Endothelial cell of umbilical vein (primary cell): ENCODE data around the gene NUTM1.

Experiments used
- EZH2 ChIP-seq: IDR thresholded peaks from 2 replicates; pipeline ENCODE4 v1.6.1; 2012; ENCODE audit warnings: borderline replicate concordance, low read depth, mild to moderate bottlenecking, moderate library complexity, low read length, inconsistent platforms; ENCODE audit not compliant: severe bottlenecking
- JUN ChIP-seq: IDR thresholded peaks from 2 replicates; pipeline ENCODE4 v1.6.1; 2011; ENCODE audit warnings: borderline replicate concordance, low read depth; ENCODE audit not compliant: insufficient read length, insufficient read depth
- MYC ChIP-seq: IDR thresholded peaks from one replicate; pipeline ENCODE4 v1.6.1; 2011; ENCODE audit warnings: mild to moderate bottlenecking, low read depth, low read length
- TF ChIP-seq, protein P1 (sequence below), 2 donors: IDR thresholded peaks; 1 replicate in 1 of 2; 2 replicates in 1 of 2; pipeline ENCODE4 v1.5.1; 2011; ENCODE audit warnings: low read length in 2 of 2, mild to moderate bottlenecking in 2 of 2, moderate library complexity in 2 of 2, control low read depth in 1 of 2, inconsistent platforms in 1 of 2, low read depth in 1 of 2; ENCODE audit not compliant: insufficient read depth in 1 of 2; ENCODE audit errors: extremely low read depth in 1 of 2
- TF ChIP-seq, protein P2 (sequence below): IDR thresholded peaks from 2 replicates; pipeline ENCODE4 v1.6.1; 2011; ENCODE audit not compliant: insufficient read depth, insufficient read length

DNA sequence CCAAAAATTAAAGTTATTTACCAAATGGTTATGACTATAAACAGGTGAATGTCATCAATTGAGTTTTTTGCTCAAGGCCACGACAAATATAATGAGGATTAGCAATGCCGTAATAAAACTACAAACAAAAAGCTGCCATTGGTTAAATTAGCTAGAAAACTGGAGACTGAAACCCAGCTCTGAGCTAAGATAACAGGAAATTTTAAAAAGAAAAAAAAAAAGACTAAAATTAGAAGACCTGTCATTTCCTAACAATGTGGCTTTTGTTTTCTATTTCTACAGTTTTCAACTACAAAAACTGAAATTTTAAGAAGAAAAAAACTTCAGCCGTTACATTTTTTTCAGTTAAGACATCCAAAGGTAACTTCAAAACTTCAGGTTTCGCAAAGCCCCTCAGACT lies 15.2 kb upstream of the NUTM1 start:
- TF ChIP-seq, protein P1, sequence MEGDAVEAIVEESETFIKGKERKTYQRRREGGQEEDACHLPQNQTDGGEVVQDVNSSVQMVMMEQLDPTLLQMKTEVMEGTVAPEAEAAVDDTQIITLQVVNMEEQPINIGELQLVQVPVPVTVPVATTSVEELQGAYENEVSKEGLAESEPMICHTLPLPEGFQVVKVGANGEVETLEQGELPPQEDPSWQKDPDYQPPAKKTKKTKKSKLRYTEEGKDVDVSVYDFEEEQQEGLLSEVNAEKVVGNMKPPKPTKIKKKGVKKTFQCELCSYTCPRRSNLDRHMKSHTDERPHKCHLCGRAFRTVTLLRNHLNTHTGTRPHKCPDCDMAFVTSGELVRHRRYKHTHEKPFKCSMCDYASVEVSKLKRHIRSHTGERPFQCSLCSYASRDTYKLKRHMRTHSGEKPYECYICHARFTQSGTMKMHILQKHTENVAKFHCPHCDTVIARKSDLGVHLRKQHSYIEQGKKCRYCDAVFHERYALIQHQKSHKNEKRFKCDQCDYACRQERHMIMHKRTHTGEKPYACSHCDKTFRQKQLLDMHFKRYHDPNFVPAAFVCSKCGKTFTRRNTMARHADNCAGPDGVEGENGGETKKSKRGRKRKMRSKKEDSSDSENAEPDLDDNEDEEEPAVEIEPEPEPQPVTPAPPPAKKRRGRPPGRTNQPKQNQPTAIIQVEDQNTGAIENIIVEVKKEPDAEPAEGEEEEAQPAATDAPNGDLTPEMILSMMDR (IDR thresholded peaks at IDR 0.05; ENCODE audit: extremely low read depth in 1 of 2, insufficient read depth in 1 of 2, low read depth in 1 of 2, low read length in 2 of 2) = no peak
- TF ChIP-seq JUN (no peak), EZH2 (no peak), MYC (no peak)
- TF ChIP-seq, protein P2, sequence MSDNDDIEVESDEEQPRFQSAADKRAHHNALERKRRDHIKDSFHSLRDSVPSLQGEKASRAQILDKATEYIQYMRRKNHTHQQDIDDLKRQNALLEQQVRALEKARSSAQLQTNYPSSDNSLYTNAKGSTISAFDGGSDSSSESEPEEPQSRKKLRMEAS = no peak
